NT2/D1 (cell line): ENCODE results near the gene HDHD3.

ENCODE experiments used
- SUZ12 ChIP-seq: IDR thresholded peaks from 2 replicates; pipeline ENCODE4 v1.6.1; 2011; ENCODE audit not compliant: insufficient read length, insufficient read depth; ENCODE audit errors: extremely low read depth
- ZNF274 ChIP-seq: IDR thresholded peaks from 2 replicates; pipeline ENCODE4 v1.6.1; 2011; ENCODE audit warnings: mild to moderate bottlenecking, low read depth, low read length

- TF ChIP-seq ZNF274 (no peak), SUZ12 (no peak)
Observed at GRCh38 chr9:113359385-113359784, 17.4 kb downstream of the HDHD3 start.
